Osteoblast (primary cell): ENCODE results near the gene UBE2O. TPM values are rescaled to one million over a fixed set of nuclear protein-coding genes. Genes with fewer than 3 reads are reported as not detected.

Source experiments
- DNase-seq: peaks from one replicate; pipeline ENCODE4 v3.0.0; 2011; ENCODE audit warnings: low spot score, mixed read lengths; ENCODE audit not compliant: insufficient read length; ENCODE audit errors: missing footprints
- H2AFZ ChIP-seq: 2 replicates; pipeline ENCODE4 v1.6.0; 2011; ENCODE audit warnings: mild to moderate bottlenecking, low read length
- H3K27ac ChIP-seq: 2 replicates; pipeline ENCODE4 v1.5.1; 2011; ENCODE audit warnings: mild to moderate bottlenecking, low read depth, low read length, moderate library complexity
- H3K27me3 ChIP-seq: 2 replicates; pipeline ENCODE4 v1.6.0; 2012; ENCODE audit warnings: mild to moderate bottlenecking, control low read depth, inconsistent platforms, low read length, moderate library complexity; ENCODE audit not compliant: insufficient read depth
- H3K36me3 ChIP-seq: 2 replicates; pipeline ENCODE4 v1.5.1; 2011; ENCODE audit warnings: mild to moderate bottlenecking, low read length, control low read depth, moderate library complexity; ENCODE audit not compliant: insufficient read depth
- H3K4me1 ChIP-seq: 2 replicates; pipeline ENCODE4 v1.5.1; 2011; ENCODE audit warnings: mild to moderate bottlenecking, low read length, control low read depth, moderate library complexity; ENCODE audit not compliant: insufficient read depth
- H3K4me2 ChIP-seq: 2 replicates; pipeline ENCODE4 v1.6.0; 2011; ENCODE audit warnings: mild to moderate bottlenecking, low read length; ENCODE audit not compliant: insufficient read depth
- H3K4me3 ChIP-seq: fragments of 200-600 bp; sonication (generic); 3 replicates; pipeline ENCODE4 v1.5.1; 2012; ENCODE audit warnings: mild to moderate bottlenecking, low read length, inconsistent platforms; ENCODE audit not compliant: insufficient read depth
- H3K79me2 ChIP-seq: 2 replicates; pipeline ENCODE4 v1.6.0; 2012; ENCODE audit warnings: mild to moderate bottlenecking, low read length, control low read depth, inconsistent platforms; ENCODE audit not compliant: insufficient read depth
- H3K9me3 ChIP-seq: 2 replicates; pipeline ENCODE4 v1.5.1; 2011; ENCODE audit warnings: low read depth, low read length, control low read depth
- H4K20me1 ChIP-seq: 2 replicates; pipeline ENCODE4 v1.6.0; 2012; ENCODE audit warnings: mild to moderate bottlenecking, low read length, control low read depth; ENCODE audit not compliant: insufficient read depth
- CTCF ChIP-seq: IDR thresholded peaks from 2 replicates; pipeline ENCODE4 v1.5.1; 2011; ENCODE audit warnings: mild to moderate bottlenecking, low read depth, low read length, moderate library complexity; ENCODE audit errors: extremely low read depth
- total RNA-seq: library from RNA; depleted of rRNA; stranded (reverse); fragments of >200 nt; gene quantifications from 2 replicates; pipeline ENCODE4 v1.2.3, GENCODE V29; 2012

The UBE2O gene
- total RNA-seq, 1 donor: 19.5 TPM

GRCh38 chr17:76491271-76492122 lies 38.5 kb upstream of the UBE2O start:
- H3K27me3 ChIP-seq: no peaks in the 10 kb centered on the region
- no peaks in the 10 kb centered on the region for H3K9me3 ChIP-seq
- no peak for TF ChIP-seq CTCF
- no peak overlapping the region for H2AFZ ChIP-seq
- no peaks in the 10 kb centered on the region for H4K20me1 ChIP-seq
- no peak for DNase-seq
- no peaks in the 10 kb centered on the region for H3K36me3 ChIP-seq
- no peak overlapping the region for H3K4me3 ChIP-seq
- peaks cover 22% of the 10 kb centered on the region for H3K4me1 ChIP-seq
- H3K4me2 ChIP-seq: no peak overlapping the region
- H3K79me2 ChIP-seq: peaks cover 4% of the 10 kb centered on the region
- H3K27ac ChIP-seq: no peak overlapping the region

- Histone ChIP-seq H3K79me2 (no peaks in the 10 kb centered on the region), H4K20me1 (no peaks in the 10 kb centered on the region), H3K4me2 (no peak overlapping the region), H3K4me3 (no peak overlapping the region), H2AFZ (no peak overlapping the region), H3K4me1 (peaks cover 22% of the 10 kb centered on the region), H3K9me3 (no peaks in the 10 kb centered on the region), H3K27me3 (no peaks in the 10 kb centered on the region), H3K27ac (no peak overlapping the region), H3K36me3 (no peaks in the 10 kb centered on the region)
- TF ChIP-seq CTCF: no peak
- no peak for DNase-seq
Measured at GRCh38 chr17:76490112-76490710, 37.3 kb upstream of the UBE2O start.

GRCh38 chr17:76487451-76488192 lies 34.7 kb upstream of the UBE2O start:
- Histone ChIP-seq H3K36me3 (no peaks in the 10 kb centered on the region), H3K9me3 (no peaks in the 10 kb centered on the region), H3K4me1 (peaks cover 12% of the 10 kb centered on the region), H3K4me3 (no peak overlapping the region), H3K4me2 (no peak overlapping the region), H3K27me3 (no peaks in the 10 kb centered on the region), H4K20me1 (no peaks in the 10 kb centered on the region), H2AFZ (no peak overlapping the region), H3K79me2 (no peaks in the 10 kb centered on the region), H3K27ac (no peak overlapping the region)
- TF ChIP-seq CTCF: no peak
- DNase-seq: no peak

- Histone ChIP-seq H3K79me2 (no peaks in the 10 kb centered on the region), H3K4me2 (no peak overlapping the region), H2AFZ (peak overlapping the region; percentile 25), H3K4me1 (peaks cover 11% of the 10 kb centered on the region), H3K9me3 (no peaks in the 10 kb centered on the region), H3K27ac (no peak overlapping the region), H3K4me3 (no peak overlapping the region), H3K36me3 (no peaks in the 10 kb centered on the region), H4K20me1 (no peaks in the 10 kb centered on the region), H3K27me3 (no peaks in the 10 kb centered on the region)
- DNase-seq: no peak
- TF ChIP-seq CTCF: no peak
Measured at GRCh38 chr17:76485569-76485968, 32.6 kb upstream of the UBE2O start.
